Hindlimb muscle (tissue), 1 donor: ENCODE results near the gene MED13. TPM values are rescaled to one million over a fixed set of nuclear protein-coding genes. Genes with fewer than 3 reads are reported as not detected.
"Not testable (repeated sequence)": the region's sequence is repeated elsewhere in the genome, so short reads cannot be mapped to it uniquely, and the experiment has no call there.

Experiments
- DNase-seq: peaks from one replicate; pipeline ENCODE4 v3.0.0-alpha.2; 2013
- polyA plus RNA-seq: library from polyadenylated mRNA; unstranded; fragments of 120-200 nt; gene quantifications from one replicate; pipeline ENCODE4 v1.2.1, GENCODE V29; 2013; ENCODE audit not compliant: insufficient read length

The MED13 gene
- polyA plus RNA-seq, 1 donor = 27.4 TPM

GRCh38 chr17:62051053-62051452 lies 14.0 kb downstream of the MED13 start:
- no peak for DNase-seq

- no peak for DNase-seq
These were observed 15.8 kb downstream of the MED13 start for GRCh38 chr17:62049299-62049698.

- DNase-seq = no peak
These were observed 16.8 kb downstream of the MED13 start for GRCh38 chr17:62048262-62048661.

GRCh38 chr17:62045517-62045916 lies 19.6 kb downstream of the MED13 start:
- no peak for DNase-seq

GRCh38 chr17:62045109-62045508 lies 20.0 kb downstream of the MED13 start:
- no peak for DNase-seq

GRCh38 chr17:62043602-62044001 lies 21.5 kb downstream of the MED13 start:
- no peak for DNase-seq

- no peak for DNase-seq
These were observed 21.9 kb downstream of the MED13 start for GRCh38 chr17:62043140-62043539.

- no peak for DNase-seq
These were observed 26.8 kb downstream of the MED13 start for GRCh38 chr17:62038248-62038647.

GRCh38 chr17:62033317-62033716 lies 31.8 kb downstream of the MED13 start:
- no peak for DNase-seq

- DNase-seq = no peak
These were observed 32.6 kb downstream of the MED13 start for GRCh38 chr17:62032480-62032879.

GRCh38 chr17:62030264-62030663 lies 34.8 kb downstream of the MED13 start:
- no peak for DNase-seq

- no peak for DNase-seq
These were observed 40.2 kb downstream of the MED13 start for GRCh38 chr17:62024866-62025265.

- DNase-seq = no peak
These were observed 47.2 kb downstream of the MED13 start for GRCh38 chr17:62017912-62018311.

- no peak for DNase-seq
These were observed 47.6 kb downstream of the MED13 start for GRCh38 chr17:62017496-62017895.

GRCh38 chr17:62014526-62014925 lies 50.6 kb downstream of the MED13 start:
- no peak for DNase-seq

GRCh38 chr17:62009220-62009619 lies 55.9 kb downstream of the MED13 start:
- DNase-seq = no peak

GRCh38 chr17:62008294-62008693 lies 56.8 kb downstream of the MED13 start:
- no peak for DNase-seq

GRCh38 chr17:62004388-62004787 lies 60.7 kb downstream of the MED13 start:
- no peak for DNase-seq

GRCh38 chr17:62003141-62003540 lies 61.9 kb downstream of the MED13 start:
- not testable (repeated sequence) for DNase-seq

GRCh38 chr17:62001105-62001504 lies 64.0 kb downstream of the MED13 start:
- no peak for DNase-seq

GRCh38 chr17:62000186-62000585 lies 64.9 kb downstream of the MED13 start:
- no peak for DNase-seq

GRCh38 chr17:61998534-61998933 lies 66.5 kb downstream of the MED13 start:
- DNase-seq = not testable (repeated sequence)

- DNase-seq = peak; percentile 8
These were observed 67.4 kb downstream of the MED13 start for GRCh38 chr17:61997664-61998063.

- no peak for DNase-seq
These were observed 68.0 kb downstream of the MED13 start for GRCh38 chr17:61996916-61997605.

GRCh38 chr17:61989509-61989908 lies 75.6 kb downstream of the MED13 start:
- no peak for DNase-seq
